Gastrocnemius medialis (tissue), 4 donors: ENCODE measurements around the gene MRTFA.

Experiments
- POLR2A ChIP-seq, 2 donors: fragments of 450-650 bp; IDR thresholded peaks; one replicate each; pipeline ENCODE4 v1.6.1; 2017; ENCODE audit warnings: antibody characterized with exemption in 2 of 2, mild to moderate bottlenecking in 2 of 2, moderate library complexity in 2 of 2
- TF ChIP-seq, protein P1 (sequence below), 5 experiments: fragments of 450-650 bp in 3 of 5; fragments of 200-600 bp in 2 of 5; sonication (generic) in 2 of 5; IDR thresholded peaks in 4 of 5; conservative IDR thresholded peaks in 1 of 5; 1 replicate in 4 of 5; 2 replicates in 1 of 5; pipeline ENCODE4 v1.5.1; 2016 to 2019; ENCODE audit warnings: antibody characterized with exemption in 5 of 5, mild to moderate bottlenecking in 3 of 5, moderate library complexity in 3 of 5

DNA sequence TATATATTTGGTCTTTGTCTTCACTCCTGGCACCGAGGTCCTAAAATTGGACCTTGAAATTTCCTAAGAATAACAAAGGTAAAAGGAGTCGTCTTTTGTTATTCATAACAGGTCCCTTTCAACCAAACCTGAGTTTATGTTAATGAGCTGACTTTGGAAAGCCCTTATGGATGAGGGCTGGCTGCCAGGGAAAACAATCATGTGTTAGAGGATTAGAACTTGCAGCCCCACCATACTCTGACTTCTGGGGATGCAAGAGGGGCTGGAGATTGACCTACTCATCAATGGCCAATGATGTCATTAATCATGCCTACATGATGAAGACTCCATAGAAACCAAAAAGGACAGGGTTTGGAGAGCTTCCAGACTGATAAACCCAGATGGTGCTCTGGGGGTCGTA is 118.9 kb downstream of the MRTFA start:
- TF ChIP-seq, protein P1, sequence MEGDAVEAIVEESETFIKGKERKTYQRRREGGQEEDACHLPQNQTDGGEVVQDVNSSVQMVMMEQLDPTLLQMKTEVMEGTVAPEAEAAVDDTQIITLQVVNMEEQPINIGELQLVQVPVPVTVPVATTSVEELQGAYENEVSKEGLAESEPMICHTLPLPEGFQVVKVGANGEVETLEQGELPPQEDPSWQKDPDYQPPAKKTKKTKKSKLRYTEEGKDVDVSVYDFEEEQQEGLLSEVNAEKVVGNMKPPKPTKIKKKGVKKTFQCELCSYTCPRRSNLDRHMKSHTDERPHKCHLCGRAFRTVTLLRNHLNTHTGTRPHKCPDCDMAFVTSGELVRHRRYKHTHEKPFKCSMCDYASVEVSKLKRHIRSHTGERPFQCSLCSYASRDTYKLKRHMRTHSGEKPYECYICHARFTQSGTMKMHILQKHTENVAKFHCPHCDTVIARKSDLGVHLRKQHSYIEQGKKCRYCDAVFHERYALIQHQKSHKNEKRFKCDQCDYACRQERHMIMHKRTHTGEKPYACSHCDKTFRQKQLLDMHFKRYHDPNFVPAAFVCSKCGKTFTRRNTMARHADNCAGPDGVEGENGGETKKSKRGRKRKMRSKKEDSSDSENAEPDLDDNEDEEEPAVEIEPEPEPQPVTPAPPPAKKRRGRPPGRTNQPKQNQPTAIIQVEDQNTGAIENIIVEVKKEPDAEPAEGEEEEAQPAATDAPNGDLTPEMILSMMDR (IDR thresholded peaks at IDR 0.05 in 4 of 5, conservative IDR thresholded peaks at IDR 0.05 in 1 of 5): no peak
- TF ChIP-seq POLR2A (IDR thresholded peaks at IDR 0.05): no peak
